H1 (cell line): ENCODE results near the gene ELANE. TPM values are rescaled to one million over a fixed set of nuclear protein-coding genes. Genes with fewer than 3 reads are reported as not detected.
A peak's percentile ranks its signal among the peaks of the same experiment; 100 is the strongest.

ENCODE experiments used
- CTCF ChIA-PET: fragments of 300-600 bp; sonication (Branson Sonifier 250); formaldehyde crosslinking; loops from one replicate; lab custom pipeline; 2021; ENCODE audit not compliant: partially characterized antibody; lab: Charles Lee
- POLR2A ChIA-PET: fragments of 300-600 bp; sonication (Branson Sonifier 250); formaldehyde crosslinking; loops from one replicate; lab custom pipeline; 2021; ENCODE audit warnings: inconsistent platforms; ENCODE audit not compliant: partially characterized antibody; lab: Charles Lee
- DNase-seq, 2 experiments: peaks; one replicate each; pipeline versions ENCODE4 v3.0.0 to v3.0.0-alpha.2; 2010 to 2022; ENCODE audit warnings: low spot score in 2 of 2, low read depth in 1 of 2, mixed read lengths in 1 of 2
- FAIRE-seq: peaks from 2 replicates; lab custom pipeline; 2011; peaks lifted over from hg19 to GRCh38; lab: Jason Lieb, UNC
- H2AFZ ChIP-seq: 2 replicates; pipeline ENCODE4 v1.8.1; 2012; ENCODE audit warnings: low read length, inconsistent platforms
- H2AK5ac ChIP-seq: 2 replicates; pipeline ENCODE4 v1.6.1; 2013; ENCODE audit warnings: low read depth, low read length
- H2BK120ac ChIP-seq: replicated peaks from 2 replicates; pipeline ENCODE3; 2013; ENCODE audit warnings: low read depth, low read length, inconsistent platforms
- H2BK12ac ChIP-seq: 2 replicates; pipeline ENCODE4 v1.6.1; 2013; ENCODE audit warnings: low read depth, low read length
- H2BK15ac ChIP-seq: 2 replicates; pipeline ENCODE4 v1.6.1; 2013; ENCODE audit warnings: low read length
- H2BK20ac ChIP-seq: 2 replicates; pipeline ENCODE4 v1.6.1; 2013; ENCODE audit warnings: low read length
- H2BK5ac ChIP-seq: 2 replicates; pipeline ENCODE4 v1.6.1; 2013; ENCODE audit warnings: low read depth, low read length
- H3K14ac ChIP-seq: 2 replicates; pipeline ENCODE4 v1.6.1; 2013; ENCODE audit warnings: inconsistent platforms; ENCODE audit not compliant: insufficient read length
- H3K18ac ChIP-seq: 2 replicates; pipeline ENCODE4 v1.6.1; 2013; ENCODE audit warnings: low read length; ENCODE audit errors: extremely low read depth
- H3K23ac ChIP-seq: 2 replicates; pipeline ENCODE4 v1.6.1; 2013; ENCODE audit warnings: inconsistent platforms; ENCODE audit not compliant: insufficient read length
- H3K23me2 ChIP-seq: 2 replicates; pipeline ENCODE4 v1.6.1; 2013; ENCODE audit warnings: low read depth, low read length
- H3K27ac ChIP-seq: 2 replicates; pipeline ENCODE4 v1.6.1; 2011; ENCODE audit warnings: low read depth, low read length, inconsistent platforms
- H3K27me3 ChIP-seq, 4 experiments: replicated peaks in 1 of 4; 1 replicate in 1 of 4; 2 replicates in 3 of 4; pipeline versions ENCODE4 v1.6.1 to v1.8.1; 2011 to 2013; ENCODE audit warnings: low read length in 3 of 4, mild to moderate bottlenecking in 3 of 4, inconsistent platforms in 2 of 4, mixed read lengths in 2 of 4, moderate library complexity in 1 of 4; ENCODE audit not compliant: control insufficient read depth in 3 of 4, insufficient read depth in 3 of 4; ENCODE audit errors: extremely low read depth in 1 of 4
- H3K36me3 ChIP-seq, 4 experiments: 2 replicates each; pipeline versions ENCODE4 v1.6.1 to v1.8.1; 2011 to 2013; ENCODE audit warnings: mild to moderate bottlenecking in 4 of 4, low read length in 3 of 4, moderate library complexity in 2 of 4, control low read depth in 1 of 4, inconsistent platforms in 1 of 4; ENCODE audit not compliant: insufficient read depth in 4 of 4, control insufficient read depth in 2 of 4
- H3K4ac ChIP-seq: replicated peaks from 2 replicates; pipeline ENCODE3; 2013; ENCODE audit warnings: low read length, low read depth, mixed read lengths, inconsistent platforms; ENCODE audit not compliant: insufficient read length
- H3K4me1 ChIP-seq, 4 experiments: replicated peaks in 1 of 4; 1 replicate in 1 of 4; 2 replicates in 3 of 4; pipeline versions ENCODE4 v1.6.1 to v1.8.1; 2011 to 2013; ENCODE audit warnings: low read length in 3 of 4, inconsistent platforms in 2 of 4, mixed read lengths in 1 of 4; ENCODE audit not compliant: insufficient read depth in 4 of 4, control insufficient read depth in 3 of 4
- H3K4me2 ChIP-seq, 2 experiments: 2 replicates each; pipeline versions ENCODE4 v1.6.1 to v1.8.1; 2011 to 2013; ENCODE audit warnings: low read depth in 2 of 2, low read length in 2 of 2, control low read depth in 1 of 2, inconsistent platforms in 1 of 2, mild to moderate bottlenecking in 1 of 2; ENCODE audit not compliant: insufficient read depth in 1 of 2
- H3K4me3 ChIP-seq, 4 experiments: fragments of 200-600, 300-600 bp in 1 of 4; sonication (generic), shearing (Covaris generic), sonication (Bioruptor Twin) in 1 of 4; 2 replicates each; pipeline versions ENCODE4 v1.5.1 to v1.8.1; 2011 to 2016; ENCODE audit warnings: low read length in 4 of 4, low read depth in 3 of 4, control low read depth in 2 of 4, inconsistent platforms in 2 of 4, mild to moderate bottlenecking in 2 of 4, mixed read lengths in 1 of 4, moderate library complexity in 1 of 4; ENCODE audit not compliant: insufficient read depth in 2 of 4; ENCODE audit errors: extremely low read depth in 1 of 4
- H3K56ac ChIP-seq: replicated peaks from 2 replicates; pipeline ENCODE3; 2013; ENCODE audit warnings: low read depth, mild to moderate bottlenecking, mixed read lengths, low read length, inconsistent platforms; ENCODE audit not compliant: insufficient read length
- H3K79me1 ChIP-seq: 2 replicates; pipeline ENCODE4 v1.6.1; 2013; ENCODE audit warnings: low read depth, low read length, control low read depth
- H3K79me2 ChIP-seq, 2 experiments: 2 replicates each; pipeline versions ENCODE4 v1.6.1 to v1.8.1; 2012 to 2013; ENCODE audit warnings: low read length in 2 of 2, mild to moderate bottlenecking in 2 of 2, inconsistent platforms in 1 of 2; ENCODE audit not compliant: insufficient read depth in 2 of 2, control insufficient read depth in 1 of 2
- H3K9ac ChIP-seq, 4 experiments: replicated peaks in 1 of 4; 1 replicate in 1 of 4; 2 replicates in 3 of 4; pipeline versions ENCODE4 v1.6.1 to v1.8.1; 2011 to 2013; ENCODE audit warnings: low read depth in 3 of 4, low read length in 3 of 4, control low read depth in 2 of 4, mild to moderate bottlenecking in 2 of 4, moderate library complexity in 2 of 4, inconsistent platforms in 1 of 4; ENCODE audit errors: extremely low read depth in 1 of 4
- H3K9me3 ChIP-seq, 2 experiments: 2 replicates each; pipeline versions ENCODE4 v1.6.1 to v1.8.1; 2012 to 2013; ENCODE audit warnings: mild to moderate bottlenecking in 2 of 2, moderate library complexity in 2 of 2, control low read depth in 1 of 2, inconsistent platforms in 1 of 2, low read depth in 1 of 2, low read length in 1 of 2, mixed read lengths in 1 of 2; ENCODE audit not compliant: insufficient read depth in 2 of 2
- H4K20me1 ChIP-seq, 2 experiments: replicated peaks in 1 of 2; 2 replicates each; pipeline versions ENCODE3 to v1.8.1; 2011 to 2013; ENCODE audit warnings: inconsistent platforms in 2 of 2, low read length in 2 of 2, mild to moderate bottlenecking in 1 of 2; ENCODE audit not compliant: insufficient read depth in 2 of 2, control insufficient read depth in 1 of 2
- H4K5ac ChIP-seq: 2 replicates; pipeline ENCODE4 v1.6.1; 2013; ENCODE audit warnings: low read length, low read depth, mixed read lengths, inconsistent platforms; ENCODE audit not compliant: insufficient read length
- H4K8ac ChIP-seq: 2 replicates; pipeline ENCODE4 v1.8.0; 2013; ENCODE audit warnings: mild to moderate bottlenecking, moderate library complexity, low read length, inconsistent platforms; ENCODE audit not compliant: insufficient read depth; ENCODE audit errors: extremely low read depth
- H4K91ac ChIP-seq: replicated peaks from 2 replicates; pipeline ENCODE3; 2013; ENCODE audit warnings: low read length, mixed read lengths, inconsistent platforms; ENCODE audit not compliant: insufficient read length
- BCL11A ChIP-seq, 2 experiments: IDR thresholded peaks; one replicate each; pipeline ENCODE4 v1.6.1; 2011; ENCODE audit warnings: low read depth in 2 of 2, low read length in 2 of 2, mild to moderate bottlenecking in 2 of 2
- EGR1 ChIP-seq: IDR thresholded peaks from 2 replicates; pipeline ENCODE4 v1.6.1; 2011; ENCODE audit warnings: low read depth, low read length, borderline replicate concordance
- HDAC2 ChIP-seq, 2 experiments: fragments of 300-600 bp in 1 of 2; sonication (generic) in 1 of 2; IDR thresholded peaks; 2 replicates each; pipeline ENCODE4 v1.6.1; 2011 to 2012; ENCODE audit warnings: low read depth in 2 of 2, low read length in 2 of 2, mild to moderate bottlenecking in 2 of 2, moderate library complexity in 2 of 2, borderline replicate concordance in 1 of 2, inconsistent platforms in 1 of 2
- KDM5A ChIP-seq: fragments of 200-600 bp; IDR thresholded peaks from 2 replicates; pipeline ENCODE4 v1.7.1; 2012; ENCODE audit warnings: mild to moderate bottlenecking, low read length, inconsistent platforms, mixed read lengths
- NANOG ChIP-seq: IDR thresholded peaks from 2 replicates; pipeline ENCODE4 v1.6.1; 2011; ENCODE audit warnings: low read length, low read depth, mild to moderate bottlenecking, inconsistent platforms; ENCODE audit not compliant: insufficient read depth, poor library complexity, severe bottlenecking
- USF2 ChIP-seq: IDR thresholded peaks from 2 replicates; pipeline ENCODE4 v1.6.1; 2011; ENCODE audit warnings: low read length, improper control_type of control experiment
- WGBS, 2 experiments: shearing (Covaris generic) in 1 of 2; methylation state at CpG; one replicate each; pipeline versions ENCODE4 v1.1.6 to v1.1.7; 2013 to 2015; ENCODE audit warnings: low lambda C conversion rate in 2 of 2, mixed read lengths in 2 of 2, inconsistent platforms in 1 of 2, low coverage in 1 of 2, missing lambda C conversion rate in 1 of 2; ENCODE audit not compliant: insufficient replicate concordance in 2 of 2, insufficient coverage in 1 of 2, insufficient read length in 1 of 2; ENCODE audit errors: extremely low coverage in 1 of 2, missing lambda C conversion rate in 1 of 2; 5-methylcytosine and 5-hydroxymethylcytosine counted together
- polyA plus RNA-seq, 7 experiments: library from polyadenylated mRNA; depleted of rRNA in 3 of 7; stranded (reverse) in 5 of 7; unstranded in 2 of 7; fragments of >200 nt in 5 of 7; fragments of 200-250 nt in 2 of 7; gene quantifications; 1 replicate in 5 of 7; 2 replicates in 1 of 7; 4 replicates in 1 of 7; pipeline versions ENCODE4 v1.2.1 to v1.2.3, GENCODE V29; 2011 to 2013; ENCODE audit warnings: missing spikeins in 2 of 7, mixed read lengths in 2 of 7
- total RNA-seq: library from RNA; stranded (reverse); fragmentation: NEBNext Ultra II Directional; extraction: Animal tissue kit (Norgen Biotek cat#: 25700); gene quantifications from 2 replicates; pipeline ENCODE4 v1.2.1, GENCODE V29; 2021
- TF ChIP-seq, protein P1 (sequence below): IDR thresholded peaks from 2 replicates; pipeline ENCODE4 v1.6.1; 2012; ENCODE audit warnings: inconsistent platforms

Gene ELANE
- total and polyA plus RNA-seq, 2 of the 8 experiments (the other 6 are each of a cell fraction or from before 2014, with no cell fraction given) = not detected

GRCh38 chr19:861756-862580 is 9.9 kb downstream of the ELANE start:
- FAIRE-seq (no peak), DNase-seq (peak; percentile 91 to 96)
- Histone ChIP-seq H3K79me2 (no peaks in the 10 kb centered on the region), H3K23ac (no peak overlapping the region), H3K27me3 (peaks cover 9 to 25% (median 13%) of the 10 kb centered on the region in 4 experiments), H3K4me2 (peak overlapping the region; percentile 63 to 72), H4K5ac (peak overlapping the region; percentile 52), H3K4me3 (peak overlapping the region in 2 of 4 experiments; percentile 8 to 59; a peak in 3 of 8 replicates), H4K91ac (peak overlapping the region; percentile 80), H2AFZ (no peak overlapping the region), H2BK5ac (peak overlapping the region; percentile 77; the same call in 1 of the 2 replicates), H3K18ac (no peak overlapping the region; the same call in none of the 2 replicates), H2BK15ac (no peak overlapping the region; the same call in 1 of the 2 replicates), H2BK12ac (peak overlapping the region; percentile 92; the same call in 1 of the 2 replicates), H4K8ac (peak overlapping the region; percentile 93; the same call in 1 of the 2 replicates), H3K14ac (no peak overlapping the region), H3K79me1 (no peaks in the 10 kb centered on the region), H3K56ac (no peak overlapping the region), H3K9me3 (no peaks in the 10 kb centered on the region), H4K20me1 (peaks cover 0 to 8% of the 10 kb centered on the region in 2 experiments), H2BK20ac (no peak overlapping the region), H3K4ac (no peak overlapping the region), H3K27ac (no peak overlapping the region), H3K23me2 (peaks cover 10% of the 10 kb centered on the region; the same call in 1 of the 2 replicates), H2BK120ac (no peak overlapping the region), H3K36me3 (no peaks in the 10 kb centered on the region), H2AK5ac (no peak overlapping the region), H3K9ac (no peak overlapping the region), H3K4me1 (peaks cover 0 to 5% (median 3%) of the 10 kb centered on the region in 4 experiments; a peak in 6 of 7 replicates)
- 12% methylated on average over 27 of the region's 60 CpGs; no CpG with 5 or more reads in 1 of the 2 experiments for WGBS, 2 experiments
- ChIA-PET CTCF (interaction anchor here (1.4 to 3.1 kb wide), 2 partner anchors 17 to 56 kb away, joined by 5 to 12 read pairs; no protein-coding TSS in a partner anchor), POLR2A (interaction anchor here (0.8 to 2.8 kb wide), 8 partner anchors 14 to 157 kb away, joined by 3 to 22 read pairs (median 5); partner anchors contain the start of genes KISS1R, MED16, RNU6-9 and WDR18)
- TF ChIP-seq HDAC2 (IDR thresholded peaks at IDR 0.05; ENCODE audit: borderline replicate concordance in 1 of 2, low read depth in 2 of 2, low read length in 2 of 2) (0 out of 4 replicates have a peak, but pooled peaks of 1 of the 2 experiments have one; percentile 29), EGR1 (0 out of 2 replicates have a peak, but pooled peaks have one; percentile 3), KDM5A (no peak), BCL11A (IDR thresholded peaks at IDR 0.05; ENCODE audit: low read depth in 2 of 2, low read length in 2 of 2) (no peak), NANOG (peak; percentile 69), USF2 (peak; percentile 41; the same call in 1 of the 2 replicates)
- TF ChIP-seq, protein P1, sequence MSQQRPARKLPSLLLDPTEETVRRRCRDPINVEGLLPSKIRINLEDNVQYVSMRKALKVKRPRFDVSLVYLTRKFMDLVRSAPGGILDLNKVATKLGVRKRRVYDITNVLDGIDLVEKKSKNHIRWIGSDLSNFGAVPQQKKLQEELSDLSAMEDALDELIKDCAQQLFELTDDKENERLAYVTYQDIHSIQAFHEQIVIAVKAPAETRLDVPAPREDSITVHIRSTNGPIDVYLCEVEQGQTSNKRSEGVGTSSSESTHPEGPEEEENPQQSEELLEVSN = peak; percentile 98
